ENCODE data around the gene MAGI2.

GRCh38 chr7:79412915-79413314 lies 40.6 kb downstream of the MAGI2 start:
- TF ChIP-seq, protein P1, sequence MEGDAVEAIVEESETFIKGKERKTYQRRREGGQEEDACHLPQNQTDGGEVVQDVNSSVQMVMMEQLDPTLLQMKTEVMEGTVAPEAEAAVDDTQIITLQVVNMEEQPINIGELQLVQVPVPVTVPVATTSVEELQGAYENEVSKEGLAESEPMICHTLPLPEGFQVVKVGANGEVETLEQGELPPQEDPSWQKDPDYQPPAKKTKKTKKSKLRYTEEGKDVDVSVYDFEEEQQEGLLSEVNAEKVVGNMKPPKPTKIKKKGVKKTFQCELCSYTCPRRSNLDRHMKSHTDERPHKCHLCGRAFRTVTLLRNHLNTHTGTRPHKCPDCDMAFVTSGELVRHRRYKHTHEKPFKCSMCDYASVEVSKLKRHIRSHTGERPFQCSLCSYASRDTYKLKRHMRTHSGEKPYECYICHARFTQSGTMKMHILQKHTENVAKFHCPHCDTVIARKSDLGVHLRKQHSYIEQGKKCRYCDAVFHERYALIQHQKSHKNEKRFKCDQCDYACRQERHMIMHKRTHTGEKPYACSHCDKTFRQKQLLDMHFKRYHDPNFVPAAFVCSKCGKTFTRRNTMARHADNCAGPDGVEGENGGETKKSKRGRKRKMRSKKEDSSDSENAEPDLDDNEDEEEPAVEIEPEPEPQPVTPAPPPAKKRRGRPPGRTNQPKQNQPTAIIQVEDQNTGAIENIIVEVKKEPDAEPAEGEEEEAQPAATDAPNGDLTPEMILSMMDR (conservative IDR thresholded peaks at IDR 0.05; ENCODE audit: low read length), result no peak
- TF ChIP-seq EZH2phosphoT487 (IDR thresholded peaks at IDR 0.05; ENCODE audit: borderline replicate concordance), result no peak

Measured in Loucy (cell line).